AG09309 (cell line): Measurements from ENCODE around the gene TMBIM1.

Experiments
- DNase-seq: peaks from one replicate; pipeline ENCODE4 v3.0.0-alpha.2; 2010; ENCODE audit warnings: low read depth
- H3K4me3 ChIP-seq: 2 replicates; pipeline ENCODE4 v1.5.1; 2011; ENCODE audit warnings: mild to moderate bottlenecking, low read depth, low read length, moderate library complexity; ENCODE audit not compliant: control insufficient read depth
- TF ChIP-seq, protein P1 (sequence below): IDR thresholded peaks from 2 replicates; pipeline ENCODE4 v1.5.1; 2011; ENCODE audit warnings: mild to moderate bottlenecking, low read depth, low read length, inconsistent platforms; ENCODE audit not compliant: insufficient read depth, control insufficient read depth; ENCODE audit errors: missing control alignments

Gene TMBIM1

DNA sequence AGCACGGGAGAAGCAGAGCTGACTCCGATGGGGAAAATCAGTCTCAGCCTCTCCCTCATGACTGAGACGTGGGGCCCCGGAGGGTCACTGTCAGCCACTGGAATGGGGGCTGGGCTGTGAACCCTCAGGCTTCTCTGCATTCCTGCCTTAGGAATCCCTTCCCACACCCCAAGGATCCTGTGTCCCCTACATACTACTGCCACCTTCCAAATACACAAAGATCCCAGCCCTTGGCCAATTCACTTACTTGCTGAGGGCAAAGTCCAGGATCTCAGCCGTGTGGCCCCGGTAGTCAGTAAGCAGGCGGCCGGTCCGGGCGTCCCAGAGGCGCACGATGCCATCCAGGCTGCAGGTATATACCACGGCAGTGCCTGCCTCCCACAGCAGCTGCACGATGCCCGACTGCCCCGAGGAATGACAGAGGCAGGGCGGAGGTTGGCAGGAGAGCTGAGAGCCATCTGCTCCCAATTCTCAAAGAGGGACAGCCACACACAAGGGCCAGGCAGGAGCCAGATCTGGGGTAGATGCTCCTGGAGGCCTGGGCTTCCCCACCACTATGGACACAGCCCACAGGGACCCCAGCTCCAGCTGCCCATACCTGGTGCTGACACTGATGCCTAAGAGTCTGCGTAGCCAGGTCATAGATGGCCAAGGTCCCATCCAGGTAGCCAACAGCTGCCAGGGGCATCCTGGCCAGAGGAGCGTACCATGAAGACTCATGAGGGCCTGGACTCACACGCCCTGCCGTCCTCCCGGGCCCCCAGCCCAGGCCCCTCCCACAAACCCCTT, 27.3 kb downstream of the TMBIM1 start:
- no peak for DNase-seq
- H3K4me3 ChIP-seq, result no peak overlapping the region
- TF ChIP-seq, protein P1, sequence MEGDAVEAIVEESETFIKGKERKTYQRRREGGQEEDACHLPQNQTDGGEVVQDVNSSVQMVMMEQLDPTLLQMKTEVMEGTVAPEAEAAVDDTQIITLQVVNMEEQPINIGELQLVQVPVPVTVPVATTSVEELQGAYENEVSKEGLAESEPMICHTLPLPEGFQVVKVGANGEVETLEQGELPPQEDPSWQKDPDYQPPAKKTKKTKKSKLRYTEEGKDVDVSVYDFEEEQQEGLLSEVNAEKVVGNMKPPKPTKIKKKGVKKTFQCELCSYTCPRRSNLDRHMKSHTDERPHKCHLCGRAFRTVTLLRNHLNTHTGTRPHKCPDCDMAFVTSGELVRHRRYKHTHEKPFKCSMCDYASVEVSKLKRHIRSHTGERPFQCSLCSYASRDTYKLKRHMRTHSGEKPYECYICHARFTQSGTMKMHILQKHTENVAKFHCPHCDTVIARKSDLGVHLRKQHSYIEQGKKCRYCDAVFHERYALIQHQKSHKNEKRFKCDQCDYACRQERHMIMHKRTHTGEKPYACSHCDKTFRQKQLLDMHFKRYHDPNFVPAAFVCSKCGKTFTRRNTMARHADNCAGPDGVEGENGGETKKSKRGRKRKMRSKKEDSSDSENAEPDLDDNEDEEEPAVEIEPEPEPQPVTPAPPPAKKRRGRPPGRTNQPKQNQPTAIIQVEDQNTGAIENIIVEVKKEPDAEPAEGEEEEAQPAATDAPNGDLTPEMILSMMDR, result no peak

DNA sequence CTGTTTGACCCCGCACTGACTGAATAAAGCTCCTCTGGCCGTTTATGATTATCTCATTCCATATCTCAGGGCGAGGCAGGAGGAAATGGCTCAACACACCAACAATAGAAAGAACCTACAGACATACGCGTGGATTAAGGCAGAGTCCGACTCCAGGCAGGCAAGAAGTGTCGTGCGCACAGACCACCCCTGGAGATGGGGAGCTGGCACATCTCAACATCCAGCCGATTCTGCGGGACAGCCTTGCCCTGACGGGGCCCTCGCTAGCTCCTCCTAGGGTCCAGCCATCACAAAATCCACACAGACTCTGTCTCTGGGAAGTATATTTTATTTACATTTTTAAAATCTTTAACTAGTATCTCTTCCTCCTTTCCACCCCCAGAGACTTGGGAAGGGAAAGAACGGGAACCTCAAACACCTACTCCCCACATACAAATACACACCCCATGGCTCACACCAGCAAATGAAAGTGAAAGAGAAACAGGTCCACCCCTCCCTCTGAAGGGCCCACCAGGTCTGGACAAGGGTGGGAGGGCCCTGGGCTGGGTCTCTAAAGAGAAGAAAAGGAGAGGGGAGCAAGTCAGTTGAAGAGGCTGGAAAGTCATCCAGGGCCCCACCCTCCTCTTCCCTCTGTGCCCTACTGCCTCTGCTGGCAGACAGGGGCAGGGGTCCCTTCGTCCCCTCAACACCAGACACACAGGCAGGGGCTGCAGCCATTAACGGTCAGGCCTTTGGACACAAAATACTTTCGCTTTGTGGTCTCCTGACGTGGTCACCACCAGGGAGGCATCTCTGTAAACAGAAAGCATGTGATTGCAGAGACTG, 28.3 kb downstream of the TMBIM1 start:
- no peak for DNase-seq
- H3K4me3 ChIP-seq, result no peak overlapping the region
- TF ChIP-seq, protein P1, result no peak

DNA sequence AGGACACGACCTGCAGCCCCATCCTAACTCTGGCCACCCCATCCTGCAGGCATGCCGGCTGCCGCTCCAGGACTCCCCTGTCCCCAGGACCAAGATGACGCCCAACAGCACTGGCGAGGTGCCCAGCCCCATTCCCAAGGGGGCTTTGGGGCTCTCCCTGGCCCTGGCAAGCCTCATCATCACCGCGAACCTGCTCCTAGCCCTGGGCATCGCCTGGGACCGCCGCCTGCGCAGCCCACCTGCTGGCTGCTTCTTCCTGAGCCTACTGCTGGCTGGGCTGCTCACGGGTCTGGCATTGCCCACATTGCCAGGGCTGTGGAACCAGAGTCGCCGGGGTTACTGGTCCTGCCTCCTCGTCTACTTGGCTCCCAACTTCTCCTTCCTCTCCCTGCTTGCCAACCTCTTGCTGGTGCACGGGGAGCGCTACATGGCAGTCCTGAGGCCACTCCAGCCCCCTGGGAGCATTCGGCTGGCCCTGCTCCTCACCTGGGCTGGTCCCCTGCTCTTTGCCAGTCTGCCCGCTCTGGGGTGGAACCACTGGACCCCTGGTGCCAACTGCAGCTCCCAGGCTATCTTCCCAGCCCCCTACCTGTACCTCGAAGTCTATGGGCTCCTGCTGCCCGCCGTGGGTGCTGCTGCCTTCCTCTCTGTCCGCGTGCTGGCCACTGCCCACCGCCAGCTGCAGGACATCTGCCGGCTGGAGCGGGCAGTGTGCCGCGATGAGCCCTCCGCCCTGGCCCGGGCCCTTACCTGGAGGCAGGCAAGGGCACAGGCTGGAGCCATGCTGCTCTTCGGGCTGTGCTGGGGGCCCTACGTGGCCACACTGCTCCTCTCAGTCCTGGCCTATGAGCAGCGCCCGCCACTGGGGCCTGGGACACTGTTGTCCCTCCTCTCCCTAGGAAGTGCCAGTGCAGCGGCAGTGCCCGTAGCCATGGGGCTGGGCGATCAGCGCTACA, 29.4 kb downstream of the TMBIM1 start:
- no peak overlapping the region for H3K4me3 ChIP-seq
- TF ChIP-seq, protein P1, result no peak
- no peak for DNase-seq

DNA sequence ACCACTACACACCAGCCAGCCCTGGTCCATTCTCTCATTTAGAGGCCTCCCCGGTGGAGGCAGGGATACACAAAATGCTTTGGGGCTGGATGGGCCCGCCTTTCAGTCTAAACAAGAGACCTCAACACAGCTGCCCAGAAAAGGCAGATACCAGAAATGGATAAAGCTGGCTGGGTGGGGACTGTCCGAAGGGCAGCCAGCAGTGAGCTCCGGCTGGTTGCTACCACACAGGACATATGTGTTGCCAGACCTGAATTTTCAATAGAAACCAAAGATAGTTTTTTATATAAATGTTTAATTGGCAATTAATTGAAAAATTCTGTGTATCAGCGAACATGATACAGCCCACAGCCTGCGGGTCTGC, 30.1 kb downstream of the TMBIM1 start:
- no peak overlapping the region for H3K4me3 ChIP-seq
- TF ChIP-seq, protein P1, result no peak
- no peak for DNase-seq

DNA sequence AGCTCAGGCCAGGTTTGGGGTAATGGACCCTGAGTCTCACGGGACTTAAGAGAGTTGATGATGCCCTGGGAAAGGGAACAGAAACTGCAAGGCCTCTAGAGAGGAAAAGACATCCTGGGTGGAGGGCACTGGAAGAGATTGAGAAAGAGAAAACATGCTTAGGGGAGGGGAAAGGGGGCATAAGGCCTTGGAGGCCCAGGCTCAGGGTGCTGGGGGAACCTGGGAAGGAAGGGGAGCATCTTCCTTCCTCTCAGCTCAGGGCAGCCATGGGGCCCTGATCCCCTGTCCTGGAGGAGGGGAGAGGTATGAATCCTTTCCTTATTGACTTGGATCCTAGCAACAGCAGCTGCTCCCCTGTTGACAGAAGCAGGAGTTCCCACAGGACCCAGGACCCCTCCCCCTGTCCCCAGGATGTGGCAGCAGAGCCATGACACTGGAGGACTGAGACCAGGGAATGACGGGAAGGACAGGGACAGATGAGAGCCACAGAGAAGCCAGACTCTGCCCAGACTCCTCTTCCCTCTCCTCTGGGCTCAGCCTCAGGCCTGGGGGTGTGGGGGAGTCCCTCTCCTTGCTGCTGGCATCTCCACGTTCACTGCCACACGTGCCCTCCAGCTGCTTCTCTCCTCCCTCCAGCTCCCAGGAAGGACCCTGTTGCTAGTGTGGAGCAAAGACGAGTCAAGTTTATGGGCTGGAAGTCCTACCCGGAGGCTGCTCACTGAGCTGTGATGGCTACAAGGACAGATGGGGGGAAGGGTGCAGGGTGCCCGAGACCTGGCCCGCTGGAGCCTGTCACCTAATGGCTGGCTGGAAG, 30.7 kb downstream of the TMBIM1 start:
- no peak for DNase-seq
- TF ChIP-seq, protein P1, result no peak
- no peak overlapping the region for H3K4me3 ChIP-seq
